ENCODE measurements around the gene CTXND2. TPM values are rescaled to one million over a fixed set of nuclear protein-coding genes. Genes with fewer than 3 reads are reported as not detected.

Gene CTXND2
- total and polyA plus RNA-seq, 2 of the 8 experiments (the other 6 are each of a cell fraction or from before 2014, with no cell fraction given) = not detected

DNA sequence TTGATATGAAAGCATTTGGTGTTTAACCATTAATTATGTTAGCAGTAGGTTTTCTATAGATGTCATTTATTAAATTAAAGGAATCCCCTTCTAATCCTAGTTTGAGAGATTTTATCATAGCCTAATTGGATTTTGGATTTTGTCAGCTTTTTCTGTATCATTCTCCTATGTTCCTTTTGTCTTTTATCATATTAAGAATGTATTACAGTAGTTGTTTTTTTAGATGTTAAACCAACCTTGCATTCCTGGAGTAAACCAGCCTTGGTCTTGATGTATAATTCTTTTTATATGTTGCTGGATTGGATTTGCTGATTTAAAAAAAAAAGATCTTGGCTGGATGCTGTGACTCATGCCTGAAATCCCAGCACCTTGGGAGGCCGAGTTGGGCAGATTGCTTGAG is 44.8 kb downstream of the CTXND2 start (continued):
- TF ChIP-seq CTBP2 (IDR thresholded peaks at IDR 0.05; ENCODE audit: borderline replicate concordance, insufficient read depth, insufficient read length, low read length) = no peak

Data from H1 (cell line).